ENCODE measurements around the gene PC. TPM values are rescaled to one million over a fixed set of nuclear protein-coding genes. Genes with fewer than 3 reads are reported as not detected.

The PC gene
- total RNA-seq, 1 donor from 2014 or later = 47.4 TPM

GRCh38 chr11:66847461-66848232 is 110.5 kb downstream of the PC start:
- peaks cover 10% of the 10 kb centered on the region for H3K27me3 Mint-ChIP-seq (ENCODE audit: unreplicated experiment)
- DNase-seq = no peak
- no peak overlapping the region for H3K4me3 Mint-ChIP-seq (ENCODE audit: unreplicated experiment)
- no peak for TF ChIP-seq CTCF (IDR thresholded peaks at IDR 0.05; ENCODE audit: partially characterized antibody, unreplicated experiment)
- H3K9me3 Mint-ChIP-seq (ENCODE audit: unreplicated experiment) = peaks cover 13% of the 10 kb centered on the region
- H3K36me3 Mint-ChIP-seq (ENCODE audit: unreplicated experiment) = no peaks in the 10 kb centered on the region
- H3K27ac Mint-ChIP-seq (ENCODE audit: unreplicated experiment) = no peak overlapping the region
- H3K4me1 Mint-ChIP-seq (ENCODE audit: low read depth, unreplicated experiment) = peaks cover 5% of the 10 kb centered on the region

- peaks cover 6% of the 10 kb centered on the region for H3K4me1 Mint-ChIP-seq (ENCODE audit: low read depth, unreplicated experiment)
- H3K4me3 Mint-ChIP-seq (ENCODE audit: unreplicated experiment) = no peak overlapping the region
- H3K27ac Mint-ChIP-seq (ENCODE audit: unreplicated experiment) = no peak overlapping the region
- peaks cover 12% of the 10 kb centered on the region for H3K27me3 Mint-ChIP-seq (ENCODE audit: unreplicated experiment)
- TF ChIP-seq CTCF (IDR thresholded peaks at IDR 0.05; ENCODE audit: partially characterized antibody, unreplicated experiment) = no peak
- no peaks in the 10 kb centered on the region for H3K36me3 Mint-ChIP-seq (ENCODE audit: unreplicated experiment)
- peaks cover 8% of the 10 kb centered on the region for H3K9me3 Mint-ChIP-seq (ENCODE audit: unreplicated experiment)
- DNase-seq = no peak
These were observed 111.5 kb downstream of the PC start for GRCh38 chr11:66846671-66847091.

GRCh38 chr11:66845876-66846212 is 112.3 kb downstream of the PC start:
- H3K36me3 Mint-ChIP-seq (ENCODE audit: unreplicated experiment) = peaks cover 4% of the 10 kb centered on the region
- H3K27ac Mint-ChIP-seq (ENCODE audit: unreplicated experiment) = no peak overlapping the region
- peaks cover 12% of the 10 kb centered on the region for H3K27me3 Mint-ChIP-seq (ENCODE audit: unreplicated experiment)
- peaks cover 8% of the 10 kb centered on the region for H3K9me3 Mint-ChIP-seq (ENCODE audit: unreplicated experiment)
- DNase-seq = no peak
- H3K4me1 Mint-ChIP-seq (ENCODE audit: low read depth, unreplicated experiment) = peaks cover 6% of the 10 kb centered on the region
- TF ChIP-seq CTCF (IDR thresholded peaks at IDR 0.05; ENCODE audit: partially characterized antibody, unreplicated experiment) = no peak
- H3K4me3 Mint-ChIP-seq (ENCODE audit: unreplicated experiment) = no peak overlapping the region

- H3K4me3 Mint-ChIP-seq (ENCODE audit: unreplicated experiment) = peak overlapping the region; percentile 95
- H3K36me3 Mint-ChIP-seq (ENCODE audit: unreplicated experiment) = peaks cover 4% of the 10 kb centered on the region
- TF ChIP-seq CTCF (IDR thresholded peaks at IDR 0.05; ENCODE audit: partially characterized antibody, unreplicated experiment) = no peak
- peaks cover 8% of the 10 kb centered on the region for H3K9me3 Mint-ChIP-seq (ENCODE audit: unreplicated experiment)
- H3K27ac Mint-ChIP-seq (ENCODE audit: unreplicated experiment) = no peak overlapping the region
- DNase-seq = no peak
- H3K4me1 Mint-ChIP-seq (ENCODE audit: low read depth, unreplicated experiment) = peaks cover 6% of the 10 kb centered on the region
- H3K27me3 Mint-ChIP-seq (ENCODE audit: unreplicated experiment) = peaks cover 12% of the 10 kb centered on the region
These were observed 112.9 kb downstream of the PC start for GRCh38 chr11:66845143-66845875.

All from glutamatergic neuron (in vitro differentiated cells).